ENCODE results near the gene ERCC1. TPM values are rescaled to one million over a fixed set of nuclear protein-coding genes. Genes with fewer than 3 reads are reported as not detected.

Gene ERCC1
- total and polyA plus RNA-seq, 2 of the 13 experiments (the other 11 are each of a cell fraction or from before 2014, with no cell fraction given), result 40.0 to 66.4 TPM

- TF ChIP-seq KIAA2018 (CRISPR knock-in tag; IDR thresholded peaks at IDR 0.05; ENCODE audit: borderline replicate concordance) (no peak), ATF7 (IDR thresholded peaks at IDR 0.05) (no peak), ATF7 (CRISPR knock-in tag; IDR thresholded peaks at IDR 0.05) (no peak), USF2 (IDR thresholded peaks at IDR 0.05; ENCODE audit: low read depth, low read length) (no peak), USF2 (CRISPR knock-in tag; IDR thresholded peaks at IDR 0.05; ENCODE audit: borderline replicate concordance) (no peak), ZFAT (CRISPR knock-in tag; conservative IDR thresholded peaks at IDR 0.05) (no peak), ZNF136 (CRISPR knock-in tag; IDR thresholded peaks at IDR 0.05; ENCODE audit: low read depth) (no peak), ELF1 (CRISPR knock-in tag; IDR thresholded peaks at IDR 0.05) (peak; percentile 36; the same call in 1 of the 2 replicates), ATRX (CRISPR knock-in tag; IDR thresholded peaks at IDR 0.05; ENCODE audit: borderline replicate concordance) (no peak), ZFX (CRISPR knock-in tag; IDR thresholded peaks at IDR 0.05; ENCODE audit: low read depth) (no peak), KAT2B (IDR thresholded peaks at IDR 0.05; ENCODE audit: borderline replicate concordance, low read depth, low read length) (no peak), HNF1B (CRISPR knock-in tag; IDR thresholded peaks at IDR 0.05) (no peak), ZBTB39 (CRISPR knock-in tag; IDR thresholded peaks at IDR 0.05) (no peak), EHMT2 (IDR thresholded peaks at IDR 0.05; ENCODE audit: borderline replicate concordance, low read depth, low read length) (no peak), PRMT3 (CRISPR knock-in tag; IDR thresholded peaks at IDR 0.05; ENCODE audit: borderline replicate concordance, low read depth) (no peak)
Measured at GRCh38 chr19:45439569-45440258, 16.0 kb upstream of the ERCC1 start (continued).
